Neural cell (in vitro differentiated cells): ENCODE measurements around the gene EVX1. TPM values are rescaled to one million over a fixed set of nuclear protein-coding genes. Genes with fewer than 3 reads are reported as not detected.

Source experiments
- H2AFZ ChIP-seq: fragments of 200-600, 300-800 bp; sonication (generic), shearing (Covaris generic); 2 replicates; pipeline ENCODE4 v1.6.0; 2014; ENCODE audit warnings: low read depth, mild to moderate bottlenecking, antibody characterized with exemption, low read length, moderate library complexity
- H3F3A ChIP-seq: fragments of 200-600 bp; shearing (Covaris generic); 2 replicates; pipeline ENCODE4 v1.6.1; 2016; ENCODE audit warnings: mild to moderate bottlenecking, moderate library complexity, mixed read lengths, antibody characterized with exemption, low read length; ENCODE audit not compliant: insufficient read depth, poor library complexity, severe bottlenecking
- H3K27ac ChIP-seq: fragments of 200-600, 300-800 bp; sonication (generic), shearing (Covaris generic); 2 replicates; pipeline ENCODE4 v1.5.1; 2014; ENCODE audit warnings: mild to moderate bottlenecking, low read length, moderate library complexity
- H3K27me3 ChIP-seq: fragments of 300-800, 200-600 bp; sonication (generic), shearing (Covaris generic); 2 replicates; pipeline ENCODE4 v1.6.0; 2014; ENCODE audit warnings: mild to moderate bottlenecking, low read depth, low read length, moderate library complexity; ENCODE audit not compliant: insufficient read depth
- H3K36me3 ChIP-seq: fragments of 300-800, 200-600 bp; sonication (generic), shearing (Covaris generic); 2 replicates; pipeline ENCODE4 v1.5.1; 2014; ENCODE audit warnings: mild to moderate bottlenecking, antibody characterized with exemption, low read length, moderate library complexity; ENCODE audit not compliant: insufficient read depth
- H3K4me2 ChIP-seq: fragments of 300-800, 200-600 bp; sonication (generic), shearing (Covaris generic); 2 replicates; pipeline ENCODE4 v1.6.0; 2014; ENCODE audit warnings: mild to moderate bottlenecking, low read length
- H3K4me3 ChIP-seq: fragments of 300-800, 200-600 bp; sonication (generic), shearing (Covaris generic); 2 replicates; pipeline ENCODE4 v1.5.1; 2014; ENCODE audit warnings: mild to moderate bottlenecking, low read length, moderate library complexity
- H3K79me2 ChIP-seq: fragments of 200-600 bp; shearing (Covaris generic); replicated peaks from 2 replicates; pipeline ENCODE4 v1.6.0; 2014; ENCODE audit warnings: mild to moderate bottlenecking, low read length, moderate library complexity; ENCODE audit not compliant: insufficient read depth
- H3K9ac ChIP-seq: fragments of 300-800, 200-600 bp; sonication (generic), shearing (Covaris generic); 2 replicates; pipeline ENCODE4 v1.6.1; 2016; ENCODE audit warnings: mild to moderate bottlenecking, low read length, mixed read lengths
- H3K9me2 ChIP-seq: fragments of 200-600 bp; shearing (Covaris generic); 2 replicates; pipeline ENCODE4 v1.6.1; 2016; ENCODE audit warnings: mild to moderate bottlenecking, low read length, mixed read lengths; ENCODE audit not compliant: insufficient read depth
- H3K9me3 ChIP-seq: fragments of 200-600, 300-800 bp; sonication (generic), shearing (Covaris generic); 2 replicates; pipeline ENCODE4 v1.6.1; 2016; ENCODE audit warnings: mild to moderate bottlenecking, mixed run types, low read length, moderate library complexity, mixed read lengths
- H4K20me1 ChIP-seq: fragments of 200-600 bp; shearing (Covaris generic); 2 replicates; pipeline ENCODE4 v1.6.1; 2016; ENCODE audit warnings: mild to moderate bottlenecking, mixed run types; ENCODE audit not compliant: insufficient read depth
- CTCF ChIP-seq: fragments of 450-650 bp; IDR thresholded peaks from 2 replicates; pipeline ENCODE4 v1.5.1; 2014; ENCODE audit warnings: antibody characterized with exemption, mild to moderate bottlenecking, moderate library complexity; ENCODE audit not compliant: poor library complexity, severe bottlenecking
- EP300 ChIP-seq: fragments of 450-650 bp; conservative IDR thresholded peaks from 2 replicates; pipeline ENCODE4 v1.6.1; 2014; ENCODE audit warnings: antibody characterized with exemption, mild to moderate bottlenecking, moderate library complexity; ENCODE audit not compliant: poor library complexity, severe bottlenecking
- EZH2 ChIP-seq: fragments of 200-600, 300-800 bp; shearing (Covaris generic), sonication (generic); IDR thresholded peaks from 2 replicates; pipeline ENCODE4 v1.6.1; 2014; ENCODE audit warnings: antibody characterized with exemption, low read length, borderline replicate concordance, mild to moderate bottlenecking; ENCODE audit not compliant: insufficient read depth, poor library complexity, severe bottlenecking
- POLR2AphosphoS5 ChIP-seq: IDR thresholded peaks from 2 replicates; pipeline ENCODE4 v1.6.1; 2012
- RAD21 ChIP-seq: fragments of 450-650 bp; conservative IDR thresholded peaks from 2 replicates; pipeline ENCODE4 v1.6.1; 2014; ENCODE audit warnings: antibody characterized with exemption, mild to moderate bottlenecking, moderate library complexity
- SMC3 ChIP-seq: fragments of 450-650 bp; conservative IDR thresholded peaks from 2 replicates; pipeline ENCODE4 v1.6.1; 2014; ENCODE audit warnings: antibody characterized with exemption, mild to moderate bottlenecking, moderate library complexity; ENCODE audit not compliant: poor library complexity
- polyA plus RNA-seq: library from polyadenylated mRNA; depleted of rRNA; stranded (reverse); fragments of >200 nt; gene quantifications from 2 replicates; pipeline ENCODE4 v1.2.3, GENCODE V29; 2014
- TF ChIP-seq, protein P1 (sequence below): IDR thresholded peaks from 2 replicates; pipeline ENCODE4 v1.6.1; 2012; ENCODE audit warnings: borderline replicate concordance

EVX1 gene
- polyA plus RNA-seq, 1 donor from 2014 or later = not detected

GRCh38 chr7:27241189-27242056, 1.2 kb upstream of the EVX1 start:
- Histone ChIP-seq H3K79me2 (no peaks in the 10 kb centered on the region), H3K9me2 (no peaks in the 10 kb centered on the region), H3K9ac (no peak overlapping the region), H3K4me2 (no peak overlapping the region), H2AFZ (no peak overlapping the region), H3K27me3 (peaks cover 100% of the 10 kb centered on the region), H3K9me3 (no peaks in the 10 kb centered on the region), H4K20me1 (no peaks in the 10 kb centered on the region), H3K4me3 (no peak overlapping the region), H3K27ac (no peak overlapping the region), H3F3A (no peaks in the 10 kb centered on the region), H3K36me3 (no peaks in the 10 kb centered on the region)
- peak; percentile 49 for TF ChIP-seq POLR2AphosphoS5
- no peak for TF ChIP-seq RAD21

DNA sequence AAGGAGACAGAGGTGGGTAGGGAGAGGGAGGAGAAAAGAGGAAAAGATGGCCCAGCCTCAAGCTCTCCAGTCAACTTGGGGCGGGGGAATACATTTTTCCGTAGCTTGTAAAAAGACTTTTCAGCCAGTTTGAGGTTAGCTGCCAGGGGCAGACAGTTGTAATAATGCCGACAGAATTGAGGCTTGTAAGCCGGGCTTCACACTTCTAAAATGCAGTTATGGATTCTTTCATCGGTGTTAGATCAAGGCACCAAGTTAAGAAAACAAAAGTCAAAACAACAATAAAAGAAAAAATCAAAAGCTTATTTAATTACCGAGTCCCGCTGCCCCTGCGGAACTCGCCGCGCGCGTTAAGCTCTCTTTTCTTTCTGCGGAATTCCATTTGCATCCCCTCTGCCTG, 448 bp upstream of the EVX1 start:
- Histone ChIP-seq H3K9me2 (no peaks in the 10 kb centered on the region), H3K4me2 (peak overlapping the region; percentile 67), H3K27ac (no peak overlapping the region), H2AFZ (no peak overlapping the region), H4K20me1 (no peaks in the 10 kb centered on the region), H3K9ac (no peak overlapping the region), H3K79me2 (no peaks in the 10 kb centered on the region), H3K27me3 (peaks cover 100% of the 10 kb centered on the region), H3K36me3 (no peaks in the 10 kb centered on the region), H3K9me3 (no peaks in the 10 kb centered on the region), H3K4me3 (peak overlapping the region; percentile 56), H3F3A (no peaks in the 10 kb centered on the region)
- TF ChIP-seq CTCF (no peak), RAD21 (no peak), EZH2 (no peak), SMC3 (no peak), EP300 (no peak)
- TF ChIP-seq, protein P1, sequence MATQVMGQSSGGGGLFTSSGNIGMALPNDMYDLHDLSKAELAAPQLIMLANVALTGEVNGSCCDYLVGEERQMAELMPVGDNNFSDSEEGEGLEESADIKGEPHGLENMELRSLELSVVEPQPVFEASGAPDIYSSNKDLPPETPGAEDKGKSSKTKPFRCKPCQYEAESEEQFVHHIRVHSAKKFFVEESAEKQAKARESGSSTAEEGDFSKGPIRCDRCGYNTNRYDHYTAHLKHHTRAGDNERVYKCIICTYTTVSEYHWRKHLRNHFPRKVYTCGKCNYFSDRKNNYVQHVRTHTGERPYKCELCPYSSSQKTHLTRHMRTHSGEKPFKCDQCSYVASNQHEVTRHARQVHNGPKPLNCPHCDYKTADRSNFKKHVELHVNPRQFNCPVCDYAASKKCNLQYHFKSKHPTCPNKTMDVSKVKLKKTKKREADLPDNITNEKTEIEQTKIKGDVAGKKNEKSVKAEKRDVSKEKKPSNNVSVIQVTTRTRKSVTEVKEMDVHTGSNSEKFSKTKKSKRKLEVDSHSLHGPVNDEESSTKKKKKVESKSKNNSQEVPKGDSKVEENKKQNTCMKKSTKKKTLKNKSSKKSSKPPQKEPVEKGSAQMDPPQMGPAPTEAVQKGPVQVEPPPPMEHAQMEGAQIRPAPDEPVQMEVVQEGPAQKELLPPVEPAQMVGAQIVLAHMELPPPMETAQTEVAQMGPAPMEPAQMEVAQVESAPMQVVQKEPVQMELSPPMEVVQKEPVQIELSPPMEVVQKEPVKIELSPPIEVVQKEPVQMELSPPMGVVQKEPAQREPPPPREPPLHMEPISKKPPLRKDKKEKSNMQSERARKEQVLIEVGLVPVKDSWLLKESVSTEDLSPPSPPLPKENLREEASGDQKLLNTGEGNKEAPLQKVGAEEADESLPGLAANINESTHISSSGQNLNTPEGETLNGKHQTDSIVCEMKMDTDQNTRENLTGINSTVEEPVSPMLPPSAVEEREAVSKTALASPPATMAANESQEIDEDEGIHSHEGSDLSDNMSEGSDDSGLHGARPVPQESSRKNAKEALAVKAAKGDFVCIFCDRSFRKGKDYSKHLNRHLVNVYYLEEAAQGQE = no peak
